A549 (cell line): ENCODE data around the gene CD4.

Experiments used
- HEYL ChIP-seq: fragments of 250-450 bp; sonication (Bioruptor Pico); IDR thresholded peaks from 2 replicates; pipeline ENCODE4 v1.8.0; 2021; ENCODE audit warnings: mild to moderate bottlenecking, moderate library complexity
- NPAS2 ChIP-seq: fragments of 250-450 bp; sonication (Bioruptor Pico); IDR thresholded peaks from 2 replicates; pipeline ENCODE4 v1.8.0; 2022; ENCODE audit warnings: mild to moderate bottlenecking, moderate library complexity, borderline replicate concordance
- POLR2A ChIP-seq: IDR thresholded peaks from 2 replicates; pipeline ENCODE4 v1.6.1; 2012; ENCODE audit warnings: mild to moderate bottlenecking, low read length
- RCOR1 ChIP-seq: fragments of 150-350 bp; IDR thresholded peaks from 2 replicates; pipeline ENCODE4 v1.6.1; 2014; ENCODE audit warnings: antibody characterized with exemption, low read length, low read depth
- TF ChIP-seq, protein P1 (sequence below): IDR thresholded peaks from 2 replicates; pipeline ENCODE4 v1.6.1; 2012

- TF ChIP-seq NPAS2 (CRISPR knock-in tag) (no peak), HEYL (CRISPR knock-in tag) (no peak), RCOR1 (no peak), POLR2A (no peak)
- TF ChIP-seq, protein P1, sequence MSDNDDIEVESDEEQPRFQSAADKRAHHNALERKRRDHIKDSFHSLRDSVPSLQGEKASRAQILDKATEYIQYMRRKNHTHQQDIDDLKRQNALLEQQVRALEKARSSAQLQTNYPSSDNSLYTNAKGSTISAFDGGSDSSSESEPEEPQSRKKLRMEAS = peak; percentile 56
Measured at GRCh38 chr12:6763380-6763779, 25.9 kb upstream of the CD4 start.
